GM18951 (cell line): ENCODE measurements around the gene TTC28.

Experiments
- POLR2A ChIP-seq: IDR thresholded peaks from 4 replicates; pipeline ENCODE4 v1.6.1; 2011; ENCODE audit warnings: mild to moderate bottlenecking; ENCODE audit not compliant: insufficient read length, insufficient read depth; ENCODE audit errors: extremely low read depth
- in situ Hi-C: fragments of 300-500 bp; cut with MboI; formaldehyde crosslinking; loops from one replicate; pipeline ENCODE4 v1.12.0; 2022; ENCODE audit warnings: low sequenced_read_pairs, mixed read lengths, inconsistent platforms; ENCODE audit not compliant: unreplicated experiment

Gene TTC28

DNA sequence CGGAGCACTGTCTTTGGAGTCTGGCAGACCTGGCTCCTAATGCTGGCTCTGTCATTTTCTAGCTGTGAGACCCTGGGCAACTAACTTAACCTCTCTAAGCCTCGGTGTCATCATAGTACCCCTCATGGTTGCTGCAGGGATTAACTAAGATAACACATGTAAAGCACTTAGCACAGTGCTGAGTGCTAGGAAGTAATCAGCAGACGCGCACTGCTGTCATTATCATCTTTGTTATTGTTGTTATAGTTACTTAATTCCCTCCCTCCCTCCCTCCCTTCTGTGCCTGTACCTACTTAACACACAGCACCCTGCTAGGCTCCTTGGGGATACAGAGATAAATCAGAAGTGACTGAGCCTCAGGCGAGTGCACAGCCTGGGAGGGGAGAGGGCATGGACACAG lies 655.9 kb downstream of the TTC28 start:
- TF ChIP-seq POLR2A: no peak
- in situ Hi-C loops: no loop called here

- in situ Hi-C loops: no loop called here
- no peak for TF ChIP-seq POLR2A
Observed at GRCh38 chr22:28023036-28023435, 656.6 kb downstream of the TTC28 start.

- in situ Hi-C loops: no loop called here
- TF ChIP-seq POLR2A: no peak
Observed at GRCh38 chr22:28021998-28022660, 657.5 kb downstream of the TTC28 start.

GRCh38 chr22:28021116-28021997 lies 658.3 kb downstream of the TTC28 start:
- in situ Hi-C loops: no loop called here
- TF ChIP-seq POLR2A: no peak

GRCh38 chr22:28019881-28020861 lies 659.5 kb downstream of the TTC28 start:
- no peak for TF ChIP-seq POLR2A
- in situ Hi-C loops: loop anchor here (10.0 kb wide), 1 partner anchor 575 kb away; no protein-coding TSS in a partner anchor

GRCh38 chr22:28019360-28019759 lies 660.3 kb downstream of the TTC28 start:
- in situ Hi-C loops: loop anchor here (10.0 kb wide), 1 partner anchor 575 kb away; no protein-coding TSS in a partner anchor
- no peak for TF ChIP-seq POLR2A

DNA sequence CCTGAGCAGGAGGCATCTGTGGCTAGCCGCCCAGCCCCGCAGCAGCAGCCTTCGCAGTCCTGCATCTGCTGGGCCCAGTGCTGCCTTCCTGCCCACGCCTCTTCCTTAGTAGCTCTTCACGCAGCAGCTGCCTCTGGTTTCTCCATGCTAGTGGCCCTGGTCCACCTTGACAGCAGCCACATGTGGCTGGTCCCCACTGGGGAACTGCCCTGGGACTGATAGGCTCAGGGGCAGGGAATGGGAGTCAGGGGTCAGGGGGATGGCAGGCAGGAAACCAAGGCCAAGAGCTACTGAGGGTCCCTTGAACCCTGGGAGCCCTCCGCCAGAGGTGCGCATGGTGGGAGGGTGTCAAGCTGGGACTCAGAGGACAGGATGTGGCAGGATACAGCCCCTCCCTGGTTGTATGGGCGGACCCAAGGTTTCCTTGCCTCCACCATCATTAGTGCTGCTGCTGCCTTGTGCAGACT lies 661.1 kb downstream of the TTC28 start:
- in situ Hi-C loops: loop anchor here (10.0 kb wide), 1 partner anchor 576 kb away; no protein-coding TSS in a partner anchor
- TF ChIP-seq POLR2A: no peak

- in situ Hi-C loops: loop anchor here (10.0 kb wide), 1 partner anchor 577 kb away; no protein-coding TSS in a partner anchor
- no peak for TF ChIP-seq POLR2A
Observed at GRCh38 chr22:28017859-28018258, 661.8 kb downstream of the TTC28 start.

DNA sequence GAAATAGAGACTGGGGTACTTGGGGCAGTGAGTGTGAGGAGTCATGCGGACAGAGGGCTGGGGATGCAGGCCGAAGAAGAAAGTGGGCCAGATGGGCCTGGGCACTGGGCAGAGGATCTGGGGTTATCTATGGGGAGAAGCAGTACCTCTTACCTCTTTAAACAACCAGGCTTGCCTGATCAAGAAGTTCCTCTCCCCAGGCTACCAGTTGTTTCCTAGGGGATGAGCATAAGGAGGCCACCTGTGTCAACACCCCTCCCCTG lies 662.2 kb downstream of the TTC28 start:
- TF ChIP-seq POLR2A: no peak
- in situ Hi-C loops: loop anchor here (10.0 kb wide), 1 partner anchor 577 kb away; no protein-coding TSS in a partner anchor

GRCh38 chr22:28016781-28017557 lies 662.7 kb downstream of the TTC28 start:
- in situ Hi-C loops: loop anchor here (10.0 kb wide), 1 partner anchor 578 kb away; no protein-coding TSS in a partner anchor
- no peak for TF ChIP-seq POLR2A

DNA sequence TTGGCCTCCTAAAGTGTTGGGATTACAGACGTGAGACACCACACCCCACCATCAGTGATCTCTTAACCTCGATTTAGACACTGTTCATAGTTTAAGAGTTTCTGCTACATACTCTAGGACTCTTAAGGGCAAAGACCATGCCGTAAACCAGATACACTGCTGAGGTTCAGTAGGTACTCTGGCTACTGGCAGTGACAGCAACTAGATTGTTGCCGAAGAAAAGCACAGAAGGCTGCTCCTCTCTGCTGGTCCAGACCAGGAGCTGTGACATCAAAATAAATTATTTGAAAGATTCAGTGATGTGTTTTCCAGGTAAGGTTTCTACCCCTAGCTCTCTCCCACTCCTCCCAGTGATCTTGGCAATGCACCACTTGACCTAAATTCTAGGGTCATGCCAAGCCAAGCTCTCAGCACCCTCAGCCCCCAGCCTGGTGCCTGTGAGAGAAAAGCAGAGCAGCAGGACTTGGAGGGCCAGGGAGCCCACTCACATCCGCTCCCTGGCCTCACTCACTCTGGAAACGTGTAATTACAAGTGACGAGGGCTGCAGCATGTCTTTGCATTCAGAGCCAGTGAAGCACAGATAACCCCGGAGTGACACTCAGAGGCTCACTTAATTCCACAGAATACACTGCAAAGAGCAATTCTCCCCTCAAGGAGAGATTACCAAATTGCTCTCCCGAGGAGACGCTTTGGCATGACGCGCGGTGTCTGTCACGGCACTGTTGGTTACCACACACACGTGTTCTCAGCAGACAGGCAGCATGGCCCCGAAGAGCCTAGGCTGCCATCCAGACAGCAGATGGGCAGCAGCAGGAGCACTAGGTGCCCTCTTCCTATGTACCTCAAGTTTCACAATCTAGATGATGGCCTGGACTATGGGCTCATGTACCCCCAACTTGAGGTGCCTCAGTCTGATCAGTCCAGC lies 663.7 kb downstream of the TTC28 start:
- in situ Hi-C loops: loop anchor here (10.0 kb wide), 1 partner anchor 579 kb away; no protein-coding TSS in a partner anchor
- TF ChIP-seq POLR2A: no peak
